K562 (cell line): ENCODE results near the gene TMEM141. TPM values are rescaled to one million over a fixed set of nuclear protein-coding genes. Genes with fewer than 3 reads are reported as not detected.

Source experiments
- ATAC-seq: fragments of 200-7000 bp; cut with Tn5 transposase; 3 replicates; pipeline ENCODE4 v1.9.1; 2020; ENCODE audit warnings: moderate library complexity
- BruUV-seq: library from RNA; stranded (reverse); fragments of 400-500 nt; replicated peaks from 2 replicates; lab custom pipeline; 2021; lab: Mats Ljungman, UMichigan
- CTCF ChIA-PET: fragments of 300-600 bp; formaldehyde crosslinking; extraction: SDS; loops from one replicate; lab custom pipeline; 2021; ENCODE audit warnings: low intra/inter-chr PET ratio; lab: Yijun Ruan, JAX
- POLR2A ChIA-PET: fragments of 300-600, 350-650 bp; sonication (Branson Sonifier 250); formaldehyde crosslinking; extraction: SDS; loops from one replicate; lab custom pipeline; 2021; ENCODE audit warnings: antibody characterized with exemption, inconsistent platforms; lab: Yijun Ruan, JAX
- DNase-seq, 4 experiments: peaks; one replicate each; pipeline versions ENCODE4 v3.0.0 to v3.0.0-alpha.2; 2011 to 2018; ENCODE audit warnings: low spot score in 3 of 4, mixed read lengths in 3 of 4; ENCODE audit errors: extremely low read depth in 1 of 4
- FAIRE-seq: peaks from 2 replicates; lab custom pipeline; 2011; peaks lifted over from hg19 to GRCh38; lab: Jason Lieb, UNC
- H2AFZ ChIP-seq: 2 replicates; pipeline ENCODE4 v1.6.0; 2011; ENCODE audit warnings: low read depth, low read length, control low read depth, inconsistent platforms
- H3K27ac ChIP-seq: fragments of 200-600 bp; 3 replicates; pipeline ENCODE4 v1.8.0; 2011; ENCODE audit warnings: low read depth, mild to moderate bottlenecking, control low read depth, inconsistent platforms, low read length, moderate library complexity, mixed read lengths; ENCODE audit errors: extremely low read depth
- H3K27me3 ChIP-seq, 2 experiments: fragments of 300-600 bp in 1 of 2; 2 replicates in 1 of 2; 3 replicates in 1 of 2; pipeline versions ENCODE4 v1.6.0 to v1.8.0; 2011; ENCODE audit warnings: inconsistent platforms in 2 of 2, low read length in 2 of 2, mild to moderate bottlenecking in 1 of 2, mixed read lengths in 1 of 2, moderate library complexity in 1 of 2; ENCODE audit not compliant: control insufficient read depth in 2 of 2, insufficient read depth in 2 of 2
- H3K36me3 ChIP-seq: fragments of 300-600 bp; 3 replicates; pipeline ENCODE4 v1.8.0; 2011; ENCODE audit warnings: mild to moderate bottlenecking, low read length, inconsistent platforms; ENCODE audit not compliant: control insufficient read depth, insufficient read depth
- H3K4me1 ChIP-seq, 2 experiments: fragments of 200-600 bp in 1 of 2; replicated peaks in 1 of 2; 2 replicates in 1 of 2; 3 replicates in 1 of 2; pipeline versions ENCODE4 v1.5.1 to v1.8.0; 2011; ENCODE audit warnings: inconsistent platforms in 2 of 2, low read length in 2 of 2, mild to moderate bottlenecking in 1 of 2, mixed read lengths in 1 of 2, moderate library complexity in 1 of 2; ENCODE audit not compliant: control insufficient read depth in 2 of 2, insufficient read depth in 2 of 2
- H3K4me2 ChIP-seq: 2 replicates; pipeline ENCODE4 v1.6.1; 2011; ENCODE audit warnings: low read length, control low read depth, inconsistent platforms, mixed read lengths; ENCODE audit not compliant: insufficient read depth
- H3K4me3 ChIP-seq: fragments of 200-600 bp; sonication (generic), shearing (Covaris generic); 2 replicates; pipeline ENCODE4 v1.5.1; 2016; ENCODE audit warnings: control low read depth, inconsistent platforms
- H3K79me2 ChIP-seq: fragments of 200-600 bp; 3 replicates; pipeline ENCODE4 v1.8.0; 2011; ENCODE audit warnings: low read length, inconsistent platforms; ENCODE audit not compliant: control insufficient read depth, insufficient read depth
- H3K9ac ChIP-seq, 2 experiments: 2 replicates each; pipeline versions ENCODE4 v1.6.0 to v1.6.1; 2011; ENCODE audit warnings: low read depth in 2 of 2, low read length in 2 of 2, control low read depth in 1 of 2, inconsistent platforms in 1 of 2, mild to moderate bottlenecking in 1 of 2, mixed read lengths in 1 of 2; ENCODE audit not compliant: insufficient read depth in 1 of 2
- H3K9me1 ChIP-seq: one replicate; pipeline ENCODE4 v1.6.0; 2011; ENCODE audit warnings: inconsistent platforms, mild to moderate bottlenecking, low read length, moderate library complexity; ENCODE audit not compliant: control insufficient read depth, insufficient read depth
- H3K9me3 ChIP-seq: replicated peaks from 2 replicates; pipeline ENCODE4 v1.5.1; 2011; ENCODE audit warnings: low read depth, low read length, inconsistent platforms; ENCODE audit not compliant: control insufficient read depth, insufficient read depth
- H4K20me1 ChIP-seq: replicated peaks from 2 replicates; pipeline ENCODE4 v1.6.1; 2011; ENCODE audit warnings: low read length, inconsistent platforms, mixed read lengths; ENCODE audit not compliant: control insufficient read depth, insufficient read depth
- CBX2 ChIP-seq: fragments of 200-600 bp; sonication (generic); IDR thresholded peaks from one replicate; pipeline ENCODE4 v1.6.1; 2012; ENCODE audit warnings: mild to moderate bottlenecking, low read length, inconsistent platforms; ENCODE audit not compliant: insufficient read depth, poor library complexity, severe bottlenecking
- FOXA1 ChIP-seq: fragments of 450-650 bp; IDR thresholded peaks from 2 replicates; pipeline ENCODE4 v1.6.1; 2016; ENCODE audit warnings: mild to moderate bottlenecking, borderline replicate concordance
- HMG20B ChIP-seq: fragments of 250-450 bp; sonication (Bioruptor Pico); IDR thresholded peaks from 2 replicates; pipeline ENCODE4 v1.5.0; 2021; ENCODE audit warnings: mild to moderate bottlenecking
- KLF6 ChIP-seq: fragments of 250-450 bp; sonication (Bioruptor Pico); IDR thresholded peaks from 2 replicates; pipeline ENCODE4 v1.4.0; 2020; ENCODE audit warnings: mild to moderate bottlenecking, moderate library complexity, borderline replicate concordance
- MAFF ChIP-seq: IDR thresholded peaks from 2 replicates; pipeline ENCODE4 v1.6.1; 2012; ENCODE audit warnings: low read length, improper control_type of control experiment
- POLR2H ChIP-seq: IDR thresholded peaks from 2 replicates; pipeline ENCODE4 v1.6.1; 2016; ENCODE audit warnings: missing genetic modification characterization, low read depth, mild to moderate bottlenecking, control low read depth, missing compliant biosample characterization, moderate library complexity
- RBM25 ChIP-seq: fragments of 200-400 bp; formaldehyde crosslinking; IDR thresholded peaks from 2 replicates; pipeline ENCODE4 v1.6.1; 2018; ENCODE audit warnings: low read length, low read depth, moderate library complexity; ENCODE audit not compliant: severe bottlenecking
- VEZF1 ChIP-seq: fragments of 200-800 bp; sonication (Bioruptor generic); IDR thresholded peaks from 2 replicates; pipeline ENCODE4 v1.6.1; 2017; ENCODE audit warnings: missing genetic modification characterization, missing compliant biosample characterization
- ZNF436 ChIP-seq: fragments of 250-450, 450-650 bp; sonication (Bioruptor Pico); formaldehyde crosslinking; IDR thresholded peaks from 2 replicates; pipeline ENCODE4 v1.7.0; 2020; ENCODE audit warnings: mild to moderate bottlenecking
- ZNF518B ChIP-seq: fragments of 250-450 bp; sonication (Bioruptor Pico); IDR thresholded peaks from 2 replicates; pipeline ENCODE4 v1.5.0; 2021; ENCODE audit warnings: mild to moderate bottlenecking, moderate library complexity
- WGBS: fragments of 100-300 bp; shearing (Covaris generic); methylation state at CpG from one replicate; pipeline ENCODE4 v1.1.6; 2016; ENCODE audit warnings: low coverage, mixed read lengths; ENCODE audit not compliant: insufficient coverage; ENCODE audit errors: missing lambda C conversion rate; 5-methylcytosine and 5-hydroxymethylcytosine counted together
- in situ Hi-C: fragments of 300-500 bp; cut with MboI; formaldehyde crosslinking; loops from 4 replicates; pipeline ENCODE4 v1.15.0; 2018; ENCODE audit warnings: inconsistent platforms, mixed read lengths
- intact Hi-C: fragments of 100-400 bp; cut with micrococcal nuclease; formaldehyde crosslinking; loops from 2 replicates; pipeline ENCODE4 v1.14.2; 2022
- polyA plus RNA-seq, 8 experiments: library from polyadenylated mRNA; depleted of rRNA in 4 of 8; stranded (reverse) in 5 of 8; unstranded in 3 of 8; fragments of >200 nt; fragmentation: Nextera tagmentation in 2 of 8; fragmentation: Illumina TruSeq in 1 of 8; extraction: Ambion mirVana in 2 of 8; extraction: Trizol in 1 of 8; gene quantifications; 2 replicates each; pipeline versions ENCODE4 v1.2.1 to v1.2.3, GENCODE V29; 2011 to 2014; ENCODE audit warnings: inconsistent platforms in 1 of 8, missing spikeins in 1 of 8
- total RNA-seq, 7 experiments: library from RNA; depleted of rRNA in 6 of 7; stranded (reverse); fragments of >200 nt in 6 of 7; fragmentation: Illumina TruSeq in 2 of 7; extraction: Trizol in 2 of 7; gene quantifications; 2 replicates each; pipeline versions ENCODE4 v1.2.1 to v1.2.3, GENCODE V29; 2011 to 2021; ENCODE audit warnings: low replicate concordance in 1 of 7
- TF ChIP-seq, protein P1 (sequence below), 2 experiments: fragments of 150-350 bp in 1 of 2; IDR thresholded peaks; 2 replicates each; pipeline ENCODE4 v1.6.1; 2012 to 2016; ENCODE audit warnings: low read depth in 2 of 2, low read length in 2 of 2, mild to moderate bottlenecking in 1 of 2, moderate library complexity in 1 of 2

The TMEM141 gene
- total and polyA plus RNA-seq, 9 of the 15 experiments (the other 6 are each of a cell fraction or from before 2014, with no cell fraction given): 21.5 to 123 (median 74.8) TPM

DNA sequence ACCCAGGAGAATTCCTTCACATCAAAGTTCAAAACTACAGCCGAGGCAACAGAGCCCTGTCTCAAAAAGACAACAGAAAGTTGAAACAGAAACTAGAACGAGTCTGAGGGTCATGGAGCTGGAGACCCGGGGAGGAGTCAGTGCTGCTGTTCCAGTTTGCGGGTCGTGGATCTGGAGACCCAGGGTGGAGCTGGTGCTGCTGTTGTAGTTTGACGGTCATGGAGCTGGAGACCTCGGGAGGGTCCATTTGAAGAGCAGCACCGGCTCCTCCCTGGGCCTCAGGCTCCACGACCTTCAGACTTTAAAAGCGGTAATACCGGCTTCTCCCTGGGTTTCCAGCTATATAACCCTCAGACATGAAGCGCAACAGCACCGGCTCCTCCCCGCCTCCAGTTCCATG lies 13.8 kb upstream of the TMEM141 start (continued):
- TF ChIP-seq ZNF518B: no peak
- no peak for TF ChIP-seq HMG20B
- TF ChIP-seq CBX2: no peak
- TF ChIP-seq RBM25: no peak

DNA sequence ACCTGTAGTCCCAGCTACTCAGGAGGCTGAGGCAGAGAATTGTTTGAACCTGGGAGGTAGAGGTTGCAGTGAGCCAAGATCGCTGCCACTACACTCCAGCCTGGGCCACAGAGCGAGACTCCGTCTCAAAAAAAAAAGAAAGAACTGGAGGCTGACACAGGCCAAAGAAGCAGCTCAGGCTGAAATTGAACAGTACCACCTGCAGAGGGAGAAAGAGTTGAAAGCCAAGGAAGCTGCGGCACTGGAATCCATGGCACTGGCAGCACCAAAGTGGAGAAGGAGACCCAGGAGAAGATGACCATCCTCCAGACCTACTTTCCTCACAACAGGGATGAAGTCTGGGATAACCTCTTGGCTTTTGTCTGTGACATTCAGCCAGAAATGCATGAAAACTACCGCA lies 11.3 kb upstream of the TMEM141 start:
- ChIA-PET CTCF (no interaction called here), POLR2A (interaction anchor here (0.6 to 0.9 kb wide), 3 partner anchors 26 to 296 kb away, joined by 3 read pairs; no protein-coding TSS in a partner anchor)
- Histone ChIP-seq H3K4me1 (peaks cover 19 to 23% of the 10 kb centered on the region in 2 experiments; a peak in 4 of 5 replicates), H3K27ac (no peak overlapping the region), H3K9me1 (no peaks in the 10 kb centered on the region), H2AFZ (peak overlapping the region; percentile 42), H3K9ac (no peak overlapping the region), H4K20me1 (no peaks in the 10 kb centered on the region), H3K79me2 (no peaks in the 10 kb centered on the region), H3K36me3 (no peaks in the 10 kb centered on the region), H3K9me3 (no peaks in the 10 kb centered on the region), H3K4me3 (no peak overlapping the region), H3K4me2 (no peak overlapping the region), H3K27me3 (no peaks in the 10 kb centered on the region)
- FAIRE-seq (no peak), DNase-seq (no peak), ATAC-seq (peak; percentile 72)
- WGBS: 40% methylated on average over 5 of the region's 5 CpGs
- intact Hi-C loops: loop anchor here (10.0 kb wide), 1 partner anchor 465 kb away; the partner anchor contains the start of gene TUBB4B
- in situ Hi-C loops: loop anchor here (25.0 kb wide), 1 partner anchor 457 kb away; the partner anchor contains the start of genes CYSRT1, RNF224, SLC34A3 and TUBB4B
- BruUV-seq: no TSS peak
- TF ChIP-seq, protein P1, sequence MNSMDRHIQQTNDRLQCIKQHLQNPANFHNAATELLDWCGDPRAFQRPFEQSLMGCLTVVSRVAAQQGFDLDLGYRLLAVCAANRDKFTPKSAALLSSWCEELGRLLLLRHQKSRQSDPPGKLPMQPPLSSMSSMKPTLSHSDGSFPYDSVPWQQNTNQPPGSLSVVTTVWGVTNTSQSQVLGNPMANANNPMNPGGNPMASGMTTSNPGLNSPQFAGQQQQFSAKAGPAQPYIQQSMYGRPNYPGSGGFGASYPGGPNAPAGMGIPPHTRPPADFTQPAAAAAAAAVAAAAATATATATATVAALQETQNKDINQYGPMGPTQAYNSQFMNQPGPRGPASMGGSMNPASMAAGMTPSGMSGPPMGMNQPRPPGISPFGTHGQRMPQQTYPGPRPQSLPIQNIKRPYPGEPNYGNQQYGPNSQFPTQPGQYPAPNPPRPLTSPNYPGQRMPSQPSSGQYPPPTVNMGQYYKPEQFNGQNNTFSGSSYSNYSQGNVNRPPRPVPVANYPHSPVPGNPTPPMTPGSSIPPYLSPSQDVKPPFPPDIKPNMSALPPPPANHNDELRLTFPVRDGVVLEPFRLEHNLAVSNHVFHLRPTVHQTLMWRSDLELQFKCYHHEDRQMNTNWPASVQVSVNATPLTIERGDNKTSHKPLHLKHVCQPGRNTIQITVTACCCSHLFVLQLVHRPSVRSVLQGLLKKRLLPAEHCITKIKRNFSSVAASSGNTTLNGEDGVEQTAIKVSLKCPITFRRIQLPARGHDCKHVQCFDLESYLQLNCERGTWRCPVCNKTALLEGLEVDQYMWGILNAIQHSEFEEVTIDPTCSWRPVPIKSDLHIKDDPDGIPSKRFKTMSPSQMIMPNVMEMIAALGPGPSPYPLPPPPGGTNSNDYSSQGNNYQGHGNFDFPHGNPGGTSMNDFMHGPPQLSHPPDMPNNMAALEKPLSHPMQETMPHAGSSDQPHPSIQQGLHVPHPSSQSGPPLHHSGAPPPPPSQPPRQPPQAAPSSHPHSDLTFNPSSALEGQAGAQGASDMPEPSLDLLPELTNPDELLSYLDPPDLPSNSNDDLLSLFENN (IDR thresholded peaks at IDR 0.05; ENCODE audit: low read depth in 2 of 2, low read length in 2 of 2): no peak
- TF ChIP-seq VEZF1 (CRISPR knock-in tag) (no peak), ZNF436 (no peak), KLF6 (CRISPR knock-in tag) (no peak), FOXA1 (no peak), MAFF (no peak), POLR2H (no peak)
